GM21529 (cell line): ENCODE measurements around the gene EXOC3L4.
A peak's percentile ranks its signal among the peaks of the same experiment; 100 is the strongest.

Experiments
- ATAC-seq: cut with Tn5 transposase; IDR thresholded peaks from one replicate; pipeline ENCODE4 v1.9.1; 2021; ENCODE audit not compliant: unreplicated experiment

EXOC3L4 gene

GRCh38 chr14:103070263-103070885 lies 24.2 kb upstream of the EXOC3L4 start:
- no peak for ATAC-seq

- no peak for ATAC-seq
These were observed 23.5 kb upstream of the EXOC3L4 start for GRCh38 chr14:103070971-103071542.

- no peak for ATAC-seq
These were observed 22.8 kb upstream of the EXOC3L4 start for GRCh38 chr14:103071544-103072251.

- no peak for ATAC-seq
These were observed 21.7 kb upstream of the EXOC3L4 start for GRCh38 chr14:103072595-103073366.

- ATAC-seq: no peak
These were observed 21.1 kb upstream of the EXOC3L4 start for GRCh38 chr14:103073367-103073875.

GRCh38 chr14:103073876-103074728 lies 20.4 kb upstream of the EXOC3L4 start:
- no peak for ATAC-seq

- no peak for ATAC-seq
These were observed 19.7 kb upstream of the EXOC3L4 start for GRCh38 chr14:103074729-103075367.

GRCh38 chr14:103078420-103078749 lies 16.1 kb upstream of the EXOC3L4 start:
- peak; percentile 46 for ATAC-seq

GRCh38 chr14:103078860-103079587 lies 15.5 kb upstream of the EXOC3L4 start:
- ATAC-seq: no peak

GRCh38 chr14:103081951-103082350 lies 12.6 kb upstream of the EXOC3L4 start:
- no peak for ATAC-seq

- ATAC-seq: no peak
These were observed 10.3 kb upstream of the EXOC3L4 start, which contains the start of gene LBHD2 for GRCh38 chr14:103084021-103084919. LBHD2 (plus strand) TSS chr14:103084210; CDS start chr14:103086013, 1,803 bp downstream.

- ATAC-seq: no peak
These were observed 9.1 kb upstream of the EXOC3L4 start for GRCh38 chr14:103085106-103086091.

GRCh38 chr14:103086771-103087342 lies 7.7 kb upstream of the EXOC3L4 start:
- no peak for ATAC-seq

GRCh38 chr14:103087343-103087835 lies 7.1 kb upstream of the EXOC3L4 start:
- no peak for ATAC-seq

GRCh38 chr14:103088921-103089320 lies 5.6 kb upstream of the EXOC3L4 start:
- no peak for ATAC-seq
